Heart left ventricle (tissue), 16 donors: ENCODE data around the gene KCNMA1. TPM values are rescaled to one million over a fixed set of nuclear protein-coding genes. Genes with fewer than 3 reads are reported as not detected.

Experiments
- ATAC-seq, 4 donors: fragments of 200-7000 bp; cut with Tn5 transposase; one replicate each; pipeline ENCODE4 v1.9.1; 2020 to 2022; ENCODE audit warnings: moderate library complexity in 4 of 4, mild to moderate bottlenecking in 3 of 4, moderate number of reproducible peaks in 1 of 4
- DNase-seq, 5 donors: peaks; one replicate each; pipeline ENCODE4 v3.0.0-alpha.2; 2020
- H3K27ac ChIP-seq, 12 donors: fragments of 200-600 bp; sonication (generic) in 4 of 12; one replicate each; pipeline versions ENCODE4 v1.5.0 to v1.8.0; 2016 to 2022; ENCODE audit warnings: mild to moderate bottlenecking in 2 of 12
- H3K27me3 ChIP-seq, 9 donors: fragments of 200-600 bp; sonication (generic) in 2 of 9; one replicate each; pipeline versions ENCODE4 v1.5.1 to v1.8.0; 2016 to 2022; ENCODE audit warnings: mild to moderate bottlenecking in 3 of 9
- H3K36me3 ChIP-seq, 9 donors: fragments of 200-600 bp; sonication (generic) in 2 of 9; one replicate each; pipeline versions ENCODE4 v1.5.0 to v1.8.0; 2018 to 2022; ENCODE audit warnings: mild to moderate bottlenecking in 2 of 9
- H3K4me1 ChIP-seq, 12 donors: fragments of 200-600 bp; sonication (generic) in 4 of 12; one replicate each; pipeline versions ENCODE4 v1.5.0 to v1.8.0; 2016 to 2022; ENCODE audit warnings: mild to moderate bottlenecking in 3 of 12
- H3K4me3 ChIP-seq, 12 donors: fragments of 200-600 bp; sonication (generic) in 4 of 12; one replicate each; pipeline versions ENCODE4 v1.5.0 to v1.8.0; 2017 to 2022; ENCODE audit warnings: mild to moderate bottlenecking in 9 of 12, moderate library complexity in 4 of 12
- H3K9me3 ChIP-seq, 12 donors: fragments of 200-600 bp; sonication (generic) in 4 of 12; one replicate each; pipeline versions ENCODE4 v1.5.0 to v1.8.0; 2016 to 2022; ENCODE audit warnings: mild to moderate bottlenecking in 1 of 12
- POLR2A ChIP-seq, 2 donors: fragments of 450-650 bp; IDR thresholded peaks; one replicate each; pipeline ENCODE4 v1.6.1; 2017; ENCODE audit warnings: antibody characterized with exemption in 2 of 2, mild to moderate bottlenecking in 2 of 2, moderate library complexity in 2 of 2
- WGBS, 4 donors: extraction: QIAGEN DNeasy Blood & Tissue Kit in 2 of 4; methylation state at CpG; one replicate each; pipeline versions ENCODE4 v1.1.5 to v1.1.7; 2013 to 2018; 5-methylcytosine and 5-hydroxymethylcytosine counted together
- intact Hi-C, 10 donors: fragments of 100-400 bp; cut with DNase I; formaldehyde crosslinking; loops; one replicate each; pipeline versions ENCODE4 v1.11.1 to v1.14.2; 2022
- polyA plus RNA-seq, 2 donors: library from polyadenylated mRNA; stranded (reverse); fragments of 200-250 nt; gene quantifications; one replicate each; pipeline ENCODE4 v1.2.3, GENCODE V29; 2013
- total RNA-seq, 9 donors: library from RNA; depleted of rRNA in 2 of 9; stranded (reverse); fragments of >200 nt in 2 of 9; fragmentation: NEBNext Ultra II Directional in 3 of 9; extraction: Animal tissue kit (Norgen Biotek cat#: 25700) in 3 of 9; gene quantifications; one replicate each; pipeline versions ENCODE4 v1.1.0 to v1.2.4, GENCODE V29; 2016 to 2023
- TF ChIP-seq, protein P1 (sequence below), 12 donors: fragments of 200-600 bp; sonication (generic) in 4 of 12; IDR thresholded peaks; one replicate each; pipeline versions ENCODE4 v1.5.0 to v1.8.0; 2018 to 2022; ENCODE audit warnings: antibody characterized with exemption in 12 of 12, mild to moderate bottlenecking in 5 of 12
- donor health status: ischemic (EF 13 %, LVEDD 7.1; RV severe dilation, severe dysfunction).
- donor health status: healthy with polysubstance abuse.
- donor health status: DM: no; HTN: yes; CAD: no.
- donor health status: DM: no; HTN: no; CAD: no.
- donor health status: ischemic (EF 25% LVEDD 6.9; RV normal size, moderate dysfunction).
- donor health status: ischemic (EF 25% LVEDD 5.7; RV mildly dilated, moderate dysfunction).
- donor health status: healthy.
- donor health status: DM: yes; HTN: yes; CAD: no.
- donor health status: ischemic (EF 35%, LVEDD 5.7; RV mildly dilated, moderate dysfunction).
- donor health status: nonischemic (EF 11% LVEDD 7.7; RV severe dilation, severe dysfunction).
- donor health status: DM: yes; HTN: yes; CAD: no.
- donor health status: PGD.
- donor health status: ischemic (EF 29% LVEDD 5.4; RV normal size, mild dysfunction).
- donor health status: nonischemic (EF 23%, LVEDD 6.1; RV moderate dilation, normal function).

The KCNMA1 gene
- total and polyA plus RNA-seq, 11 donors = 0.39 to 8.7 (median 1.7) TPM

DNA sequence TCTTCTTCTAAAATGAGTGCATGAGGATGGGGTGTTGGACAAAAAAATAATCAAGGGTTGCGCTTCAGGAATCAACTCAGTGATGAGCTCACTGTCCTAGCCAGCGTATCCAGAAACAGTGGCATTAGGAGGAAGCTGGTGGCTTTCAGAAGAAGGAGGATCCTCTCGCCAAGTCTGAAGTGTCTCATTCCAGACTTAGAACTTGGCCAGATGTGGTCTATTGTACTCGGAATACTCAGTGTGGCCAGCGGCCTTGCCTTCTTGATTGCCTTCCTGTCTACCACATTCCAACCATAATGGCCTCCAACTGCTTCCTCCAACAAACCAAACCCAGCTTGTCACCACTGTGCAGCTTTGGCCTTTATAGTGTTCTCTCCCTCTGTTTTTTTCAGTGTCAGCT is 732.4 kb downstream of the KCNMA1 start:
- Histone ChIP-seq H3K36me3 (no peaks in the 10 kb centered on the region), H3K27ac (no peak overlapping the region), H3K9me3 (no peaks in the 10 kb centered on the region), H3K27me3 (no peaks in the 10 kb centered on the region), H3K4me3 (no peak overlapping the region), H3K4me1 (peaks cover 0 to 4% (median 0%) of the 10 kb centered on the region in 12 donors)
- DNase-seq = no peak
- intact Hi-C loops = loop anchor here in 3 of 10 donors (10.0 kb wide), 2 partner anchors 280 to 350 kb away; no protein-coding TSS in a partner anchor
- WGBS, 4 donors = 41 to 65% (median 54%) methylated on average over 5 of the region's 5 CpGs
- TF ChIP-seq POLR2A (IDR thresholded peaks at IDR 0.05) = no peak
- TF ChIP-seq, protein P1, sequence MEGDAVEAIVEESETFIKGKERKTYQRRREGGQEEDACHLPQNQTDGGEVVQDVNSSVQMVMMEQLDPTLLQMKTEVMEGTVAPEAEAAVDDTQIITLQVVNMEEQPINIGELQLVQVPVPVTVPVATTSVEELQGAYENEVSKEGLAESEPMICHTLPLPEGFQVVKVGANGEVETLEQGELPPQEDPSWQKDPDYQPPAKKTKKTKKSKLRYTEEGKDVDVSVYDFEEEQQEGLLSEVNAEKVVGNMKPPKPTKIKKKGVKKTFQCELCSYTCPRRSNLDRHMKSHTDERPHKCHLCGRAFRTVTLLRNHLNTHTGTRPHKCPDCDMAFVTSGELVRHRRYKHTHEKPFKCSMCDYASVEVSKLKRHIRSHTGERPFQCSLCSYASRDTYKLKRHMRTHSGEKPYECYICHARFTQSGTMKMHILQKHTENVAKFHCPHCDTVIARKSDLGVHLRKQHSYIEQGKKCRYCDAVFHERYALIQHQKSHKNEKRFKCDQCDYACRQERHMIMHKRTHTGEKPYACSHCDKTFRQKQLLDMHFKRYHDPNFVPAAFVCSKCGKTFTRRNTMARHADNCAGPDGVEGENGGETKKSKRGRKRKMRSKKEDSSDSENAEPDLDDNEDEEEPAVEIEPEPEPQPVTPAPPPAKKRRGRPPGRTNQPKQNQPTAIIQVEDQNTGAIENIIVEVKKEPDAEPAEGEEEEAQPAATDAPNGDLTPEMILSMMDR (IDR thresholded peaks at IDR 0.05) = no peak
- peak in 2 of 4 donors; percentile 26 to 61 for ATAC-seq

GRCh38 chr10:76903387-76903945 is 734.1 kb downstream of the KCNMA1 start:
- H3K4me3 ChIP-seq = no peak overlapping the region
- H3K4me1 ChIP-seq = peaks cover 0 to 4% (median 0%) of the 10 kb centered on the region in 12 donors
- intact Hi-C loops = loop anchor here in 3 of 10 donors (10.0 kb wide), 2 partner anchors 279 to 349 kb away; no protein-coding TSS in a partner anchor
- 64 to 71% (median 68%) methylated on average over 7 of the region's 7 CpGs for WGBS, 4 donors
- DNase-seq (no peak), ATAC-seq (no peak)
- TF ChIP-seq POLR2A (IDR thresholded peaks at IDR 0.05) = no peak
- TF ChIP-seq, protein P1 (IDR thresholded peaks at IDR 0.05) = no peak
- H3K9me3 ChIP-seq = no peaks in the 10 kb centered on the region
- no peaks in the 10 kb centered on the region for H3K27me3 ChIP-seq
- H3K27ac ChIP-seq = no peak overlapping the region
- H3K36me3 ChIP-seq = no peaks in the 10 kb centered on the region

- WGBS, 4 donors = 37 to 47% (median 44%) methylated on average over 10 of the region's 10 CpGs
- ATAC-seq (peak; percentile 79 to 83 (median 80)), DNase-seq (peak; percentile 50 to 76 (median 67))
- peaks cover 0 to 4% (median 0%) of the 10 kb centered on the region in 12 donors for H3K4me1 ChIP-seq
- TF ChIP-seq, protein P1 (IDR thresholded peaks at IDR 0.05) = peak; percentile 18 to 67 (median 48)
- TF ChIP-seq POLR2A (IDR thresholded peaks at IDR 0.05) = no peak
- intact Hi-C loops = loop anchor here in 3 of 10 donors (10.0 kb wide), 2 partner anchors 278 to 348 kb away; no protein-coding TSS in a partner anchor
- no peaks in the 10 kb centered on the region for H3K27me3 ChIP-seq
- no peak overlapping the region for H3K4me3 ChIP-seq
- H3K9me3 ChIP-seq = no peaks in the 10 kb centered on the region
- no peak overlapping the region for H3K27ac ChIP-seq
- H3K36me3 ChIP-seq = no peaks in the 10 kb centered on the region
Measured at GRCh38 chr10:76902949-76903348, 734.7 kb downstream of the KCNMA1 start.

- TF ChIP-seq POLR2A (IDR thresholded peaks at IDR 0.05) = no peak
- TF ChIP-seq, protein P1 (IDR thresholded peaks at IDR 0.05) = no peak
- H3K27ac ChIP-seq = no peak overlapping the region
- 89 to 96% (median 90%) methylated on average over 3 of the region's 3 CpGs for WGBS, 4 donors
Measured at GRCh38 chr10:76901701-76902100, 735.9 kb downstream of the KCNMA1 start.

More at GRCh38 chr10:76901701-76902100, 735.9 kb downstream of the KCNMA1 start:
- DNase-seq = no peak
- intact Hi-C loops = loop anchor here in 3 of 10 donors (10.0 kb wide), 2 partner anchors 277 to 347 kb away; no protein-coding TSS in a partner anchor
- no peak for ATAC-seq
- H3K27me3 ChIP-seq = no peaks in the 10 kb centered on the region
- H3K36me3 ChIP-seq = no peaks in the 10 kb centered on the region
- no peaks in the 10 kb centered on the region for H3K9me3 ChIP-seq
- H3K4me1 ChIP-seq = peaks cover 0 to 4% (median 0%) of the 10 kb centered on the region in 12 donors
- H3K4me3 ChIP-seq = no peak overlapping the region
